AG04450 (cell line): ENCODE results near the gene ECHS1. TPM values are rescaled to one million over a fixed set of nuclear protein-coding genes. Genes with fewer than 3 reads are reported as not detected.

Source experiments
- CTCF ChIA-PET: fragments of 300-600, 350-600 bp; formaldehyde crosslinking; extraction: SDS; loops from one replicate; lab custom pipeline; 2022; ENCODE audit warnings: antibody characterized with exemption, inconsistent platforms; lab: Charles Lee
- POLR2A ChIA-PET: fragments of 350-600 bp; formaldehyde crosslinking; extraction: SDS; loops from one replicate; lab custom pipeline; 2021; ENCODE audit warnings: antibody characterized with exemption, inconsistent platforms; lab: Yijun Ruan, JAX
- DNase-seq: peaks from one replicate; pipeline ENCODE4 v3.0.0-alpha.2; 2011; ENCODE audit warnings: low read depth, low spot score
- H3K27ac ChIP-seq: one replicate; pipeline ENCODE4 v1.5.1; 2012; ENCODE audit warnings: low read depth, low read length, control low read depth
- H3K27me3 ChIP-seq: one replicate; pipeline ENCODE4 v1.6.0; 2012; ENCODE audit warnings: low read length; ENCODE audit not compliant: control insufficient read depth, insufficient read depth
- H3K4me3 ChIP-seq: 2 replicates; pipeline ENCODE4 v1.5.1; 2011; ENCODE audit warnings: mild to moderate bottlenecking, low read depth, low read length, control low read depth
- H3K9me3 ChIP-seq: 2 replicates; pipeline ENCODE4 v1.5.1; 2012; ENCODE audit warnings: low read length; ENCODE audit not compliant: control insufficient read depth, insufficient read depth
- polyA plus RNA-seq: library from polyadenylated mRNA; depleted of rRNA; stranded (reverse); fragments of >200 nt; gene quantifications from 2 replicates; pipeline ENCODE4 v1.2.3, GENCODE V29; 2011
- TF ChIP-seq, protein P1 (sequence below): IDR thresholded peaks from 2 replicates; pipeline ENCODE4 v1.5.1; 2011; ENCODE audit warnings: low read depth, low read length, control low read depth, inconsistent platforms

ECHS1 gene
- polyA plus RNA-seq, 1 experiment, result 56.6 TPM

- TF ChIP-seq, protein P1, sequence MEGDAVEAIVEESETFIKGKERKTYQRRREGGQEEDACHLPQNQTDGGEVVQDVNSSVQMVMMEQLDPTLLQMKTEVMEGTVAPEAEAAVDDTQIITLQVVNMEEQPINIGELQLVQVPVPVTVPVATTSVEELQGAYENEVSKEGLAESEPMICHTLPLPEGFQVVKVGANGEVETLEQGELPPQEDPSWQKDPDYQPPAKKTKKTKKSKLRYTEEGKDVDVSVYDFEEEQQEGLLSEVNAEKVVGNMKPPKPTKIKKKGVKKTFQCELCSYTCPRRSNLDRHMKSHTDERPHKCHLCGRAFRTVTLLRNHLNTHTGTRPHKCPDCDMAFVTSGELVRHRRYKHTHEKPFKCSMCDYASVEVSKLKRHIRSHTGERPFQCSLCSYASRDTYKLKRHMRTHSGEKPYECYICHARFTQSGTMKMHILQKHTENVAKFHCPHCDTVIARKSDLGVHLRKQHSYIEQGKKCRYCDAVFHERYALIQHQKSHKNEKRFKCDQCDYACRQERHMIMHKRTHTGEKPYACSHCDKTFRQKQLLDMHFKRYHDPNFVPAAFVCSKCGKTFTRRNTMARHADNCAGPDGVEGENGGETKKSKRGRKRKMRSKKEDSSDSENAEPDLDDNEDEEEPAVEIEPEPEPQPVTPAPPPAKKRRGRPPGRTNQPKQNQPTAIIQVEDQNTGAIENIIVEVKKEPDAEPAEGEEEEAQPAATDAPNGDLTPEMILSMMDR, result no peak
- peak overlapping the region; percentile 86 for H3K4me3 ChIP-seq
- no peaks in the 10 kb centered on the region for H3K27me3 ChIP-seq
- H3K9me3 ChIP-seq, result no peaks in the 10 kb centered on the region; the same call in 1 of the 2 replicates
- no peak for DNase-seq
- CTCF ChIA-PET, result interaction anchor here (2.8 kb wide), 1 partner anchor 65 kb away, joined by 11 read pairs; no protein-coding TSS in a partner anchor
- peak overlapping the region; percentile 70 for H3K27ac ChIP-seq
- POLR2A ChIA-PET, result no interaction called here
Observed at GRCh38 chr10:133394801-133395221, 21.7 kb upstream of the ECHS1 start.

GRCh38 chr10:133394064-133394663 is 21.0 kb upstream of the ECHS1 start, which contains the start of gene MTG1:
Gene MTG1, plus strand, starts transcription at chr10:133394157. Its CDS starts 64 bp downstream, at chr10:133394221.
- TF ChIP-seq, protein P1, result no peak
- CTCF ChIA-PET, result interaction anchor here (2.8 kb wide), 1 partner anchor 65 kb away, joined by 11 read pairs; no protein-coding TSS in a partner anchor
- DNase-seq, result peak; percentile 69
- Histone ChIP-seq H3K4me3 (peak within 1 kb of the TSS; percentile 86), H3K27ac (peak within 1 kb of the TSS; percentile 70), H3K27me3 (no peaks in the 10 kb centered on the region), H3K9me3 (no peaks in the 10 kb centered on the region; the same call in 1 of the 2 replicates)
- POLR2A ChIA-PET, result no interaction called here

GRCh38 chr10:133393401-133394063 is 20.4 kb upstream of the ECHS1 start:
- ChIA-PET CTCF (interaction anchor here (2.8 kb wide), 1 partner anchor 64 kb away, joined by 11 read pairs; no protein-coding TSS in a partner anchor), POLR2A (no interaction called here)
- Histone ChIP-seq H3K27me3 (no peaks in the 10 kb centered on the region), H3K9me3 (no peaks in the 10 kb centered on the region; the same call in 1 of the 2 replicates), H3K27ac (peak overlapping the region; percentile 11), H3K4me3 (peak overlapping the region; percentile 35)
- TF ChIP-seq, protein P1, result no peak
- no peak for DNase-seq

DNA sequence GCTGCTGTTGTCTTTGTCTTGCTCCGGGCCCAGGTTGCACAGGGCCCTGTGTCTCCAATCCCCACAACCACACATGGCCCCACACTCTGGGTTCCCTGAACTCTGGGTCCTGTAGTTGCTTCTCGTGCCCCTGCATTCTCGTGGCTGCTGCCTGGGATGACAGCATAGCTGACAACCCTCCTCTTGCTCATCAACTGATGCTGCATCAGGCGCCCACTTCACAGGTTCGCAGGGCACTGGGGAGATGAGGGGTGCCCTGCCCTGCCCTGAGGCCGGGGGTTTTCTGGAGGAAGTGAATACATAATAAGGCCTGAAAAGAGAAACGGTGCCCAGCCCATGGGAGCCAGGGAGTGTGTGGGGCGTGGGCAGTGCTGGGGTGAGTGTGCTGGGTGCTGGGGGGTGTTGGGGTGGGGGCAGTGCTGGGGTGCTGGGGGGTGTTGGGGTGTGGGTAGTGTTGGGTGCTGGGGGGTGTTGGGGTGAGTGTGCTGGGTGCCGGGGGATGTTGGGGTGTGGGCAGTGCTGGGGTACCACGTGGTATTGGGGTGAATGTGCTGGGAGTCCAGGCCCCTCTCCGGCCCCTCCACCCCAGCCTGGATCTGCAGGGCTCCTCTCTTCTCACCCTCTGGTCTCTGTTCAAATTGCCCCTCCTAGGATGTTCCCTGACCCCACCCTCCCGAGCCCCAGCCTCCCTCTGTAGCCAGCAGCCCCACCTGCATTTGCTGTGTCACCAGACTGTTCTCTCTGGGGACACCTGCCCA is 18.8 kb upstream of the ECHS1 start:
- H3K4me3 ChIP-seq, result no peak overlapping the region
- DNase-seq, result no peak
- TF ChIP-seq, protein P1, result no peak
- no peaks in the 10 kb centered on the region for H3K27me3 ChIP-seq
- ChIA-PET POLR2A (interaction anchor here (1.2 kb wide), 1 partner anchor 13 kb away, joined by 3 read pairs; the partner anchor contains the start of gene PAOX), CTCF (interaction anchor here (2.4 to 2.8 kb wide), 2 partner anchors 62 to 63 kb away, joined by 10 to 11 read pairs; no protein-coding TSS in a partner anchor)
- no peaks in the 10 kb centered on the region; the same call in 1 of the 2 replicates for H3K9me3 ChIP-seq
- no peak overlapping the region for H3K27ac ChIP-seq
